Panc1 (cell line): ENCODE measurements around the gene ZSWIM3. TPM values are rescaled to one million over a fixed set of nuclear protein-coding genes. Genes with fewer than 3 reads are reported as not detected.

Experiments
- ATAC-seq: fragments of 200-7000 bp; cut with Tn5 transposase; 2 replicates; pipeline ENCODE4 v1.9.1; 2020; ENCODE audit warnings: mild to moderate bottlenecking, moderate library complexity
- BruUV-seq: library from RNA; stranded (reverse); fragments of 400-500 nt; replicated peaks from 2 replicates; lab custom pipeline; 2021; lab: Mats Ljungman, UMichigan
- CTCF ChIA-PET: fragments of 300-600 bp; sonication (Branson Sonifier 250); formaldehyde crosslinking; loops from one replicate; lab custom pipeline; 2022; ENCODE audit warnings: antibody characterized with exemption; lab: Charles Lee
- POLR2A ChIA-PET: fragments of 300-600 bp; sonication (Branson Sonifier 250); formaldehyde crosslinking; loops from one replicate; lab custom pipeline; 2022; ENCODE audit warnings: antibody characterized with exemption; lab: Charles Lee
- DNase-seq: peaks from one replicate; pipeline ENCODE4 v3.0.0-alpha.2; 2010; ENCODE audit warnings: low read depth, low spot score
- H3K27ac ChIP-seq: 2 replicates; pipeline ENCODE4 v1.5.1; 2011; ENCODE audit warnings: mild to moderate bottlenecking, low read length, inconsistent platforms
- H3K27me3 ChIP-seq: fragments of 200-500 bp; sonication (Bioruptor generic); 2 replicates; pipeline ENCODE4 v1.6.0; 2014; ENCODE audit warnings: low read length, inconsistent platforms; ENCODE audit not compliant: control insufficient read depth, insufficient read depth
- H3K36me3 ChIP-seq: fragments of 200-500 bp; sonication (Bioruptor generic); 2 replicates; pipeline ENCODE4 v1.5.1; 2014; ENCODE audit warnings: inconsistent platforms, mild to moderate bottlenecking, low read length, moderate library complexity; ENCODE audit not compliant: control insufficient read depth, insufficient read depth
- H3K4me1 ChIP-seq: 2 replicates; pipeline ENCODE4 v1.5.1; 2011; ENCODE audit warnings: inconsistent platforms, mild to moderate bottlenecking, low read length, moderate library complexity; ENCODE audit not compliant: control insufficient read depth, insufficient read depth
- H3K4me3 ChIP-seq, 2 experiments: 2 replicates each; pipeline ENCODE4 v1.5.1; 2011 to 2012; ENCODE audit warnings: low read depth in 2 of 2, low read length in 2 of 2, mild to moderate bottlenecking in 2 of 2, inconsistent platforms in 1 of 2, moderate library complexity in 1 of 2
- H3K9me3 ChIP-seq: fragments of 200-500 bp; sonication (Bioruptor generic); 2 replicates; pipeline ENCODE4 v1.5.1; 2014; ENCODE audit warnings: low read depth, mild to moderate bottlenecking, inconsistent platforms, low read length, moderate library complexity; ENCODE audit not compliant: control insufficient read depth, insufficient read depth
- CTCF ChIP-seq: fragments of 450-650 bp; IDR thresholded peaks from 2 replicates; pipeline ENCODE4 v1.5.1; 2017; ENCODE audit warnings: mild to moderate bottlenecking
- POLR2AphosphoS5 ChIP-seq: IDR thresholded peaks from 2 replicates; pipeline ENCODE4 v1.6.1; 2012; ENCODE audit warnings: mild to moderate bottlenecking, low read depth, low read length, moderate library complexity
- REST ChIP-seq, 2 experiments: IDR thresholded peaks; 2 replicates each; pipeline ENCODE4 v1.6.1; 2011 to 2012; ENCODE audit warnings: low read depth in 2 of 2, control low read depth in 1 of 2, low read length in 1 of 2, mild to moderate bottlenecking in 1 of 2, moderate library complexity in 1 of 2; ENCODE audit not compliant: insufficient read depth in 1 of 2
- SIN3A ChIP-seq: IDR thresholded peaks from 2 replicates; pipeline ENCODE4 v1.6.1; 2012; ENCODE audit warnings: low read depth, mild to moderate bottlenecking, low read length, moderate library complexity, borderline replicate concordance; ENCODE audit not compliant: insufficient read depth
- TCF7L2 ChIP-seq: IDR thresholded peaks from 2 replicates; pipeline ENCODE4 v1.6.1; 2011; ENCODE audit warnings: mild to moderate bottlenecking, low read depth, low read length, inconsistent platforms
- in situ Hi-C: cut with HindIII; loops from 2 replicates; pipeline ENCODE4 v1.10.0; 2016; ENCODE audit warnings: low sequenced_read_pairs, low pct_unique_long_range_greater_than_20kb
- intact Hi-C: fragments of 100-400 bp; cut with micrococcal nuclease; formaldehyde crosslinking; loops from one replicate; pipeline ENCODE4 v1.10.0; 2022; ENCODE audit not compliant: unreplicated experiment
- total RNA-seq: library from RNA; stranded (reverse); gene quantifications from one replicate; pipeline ENCODE4 v1.2.1, GENCODE V29; 2021; ENCODE audit not compliant: unreplicated experiment

ZSWIM3 gene
- total RNA-seq, 1 experiment from 2014 or later, result 3.6 TPM

GRCh38 chr20:45912344-45912682, 54.9 kb downstream of the ZSWIM3 start:
- H3K9me3 ChIP-seq, result no peaks in the 10 kb centered on the region
- POLR2A ChIA-PET, result no interaction called here
- BruUV-seq, result no TSS peak
- in situ Hi-C loops, result no loop called here
- CTCF ChIA-PET, result no interaction called here
- H3K27ac ChIP-seq, result peak overlapping the region; percentile 39; the same call in 1 of the 2 replicates
- peaks cover 18% of the 10 kb centered on the region for H3K4me1 ChIP-seq
- no peak for DNase-seq
- no peaks in the 10 kb centered on the region for H3K27me3 ChIP-seq
- ATAC-seq, result no peak
- no peaks in the 10 kb centered on the region for H3K36me3 ChIP-seq
- intact Hi-C loops, result no loop called here
- H3K4me3 ChIP-seq, result peak overlapping the region; percentile 39 to 62; a peak in 3 of 4 replicates
- no peak for TF ChIP-seq POLR2AphosphoS5
- no peak for TF ChIP-seq TCF7L2
- TF ChIP-seq SIN3A, result no peak
- no peak for TF ChIP-seq CTCF
- no peak for TF ChIP-seq REST (IDR thresholded peaks at IDR 0.05; ENCODE audit: insufficient read depth in 1 of 2, low read depth in 2 of 2, low read length in 1 of 2)

- H3K27ac ChIP-seq, result no peak overlapping the region
- no peaks in the 10 kb centered on the region for H3K9me3 ChIP-seq
- TF ChIP-seq REST (IDR thresholded peaks at IDR 0.05; ENCODE audit: insufficient read depth in 1 of 2, low read depth in 2 of 2, low read length in 1 of 2) (no peak), CTCF (no peak), TCF7L2 (no peak), SIN3A (no peak), POLR2AphosphoS5 (no peak)
- CTCF ChIA-PET, result no interaction called here
- ATAC-seq (no peak), DNase-seq (no peak)
- peaks cover 18% of the 10 kb centered on the region for H3K4me1 ChIP-seq
- POLR2A ChIA-PET, result no interaction called here
- no TSS peak for BruUV-seq
- in situ Hi-C loops, result no loop called here
- H3K27me3 ChIP-seq, result no peaks in the 10 kb centered on the region
- intact Hi-C loops, result no loop called here
- H3K36me3 ChIP-seq, result no peaks in the 10 kb centered on the region
- no peak overlapping the region for H3K4me3 ChIP-seq
These were observed 55.7 kb downstream of the ZSWIM3 start for GRCh38 chr20:45913116-45913515.
